ENCODE results near the gene MIEF1. TPM values are rescaled to one million over a fixed set of nuclear protein-coding genes. Genes with fewer than 3 reads are reported as not detected.

Gene MIEF1
- total and polyA plus RNA-seq, 11 donors, result 6.5 to 25.2 (median 18.7) TPM

DNA sequence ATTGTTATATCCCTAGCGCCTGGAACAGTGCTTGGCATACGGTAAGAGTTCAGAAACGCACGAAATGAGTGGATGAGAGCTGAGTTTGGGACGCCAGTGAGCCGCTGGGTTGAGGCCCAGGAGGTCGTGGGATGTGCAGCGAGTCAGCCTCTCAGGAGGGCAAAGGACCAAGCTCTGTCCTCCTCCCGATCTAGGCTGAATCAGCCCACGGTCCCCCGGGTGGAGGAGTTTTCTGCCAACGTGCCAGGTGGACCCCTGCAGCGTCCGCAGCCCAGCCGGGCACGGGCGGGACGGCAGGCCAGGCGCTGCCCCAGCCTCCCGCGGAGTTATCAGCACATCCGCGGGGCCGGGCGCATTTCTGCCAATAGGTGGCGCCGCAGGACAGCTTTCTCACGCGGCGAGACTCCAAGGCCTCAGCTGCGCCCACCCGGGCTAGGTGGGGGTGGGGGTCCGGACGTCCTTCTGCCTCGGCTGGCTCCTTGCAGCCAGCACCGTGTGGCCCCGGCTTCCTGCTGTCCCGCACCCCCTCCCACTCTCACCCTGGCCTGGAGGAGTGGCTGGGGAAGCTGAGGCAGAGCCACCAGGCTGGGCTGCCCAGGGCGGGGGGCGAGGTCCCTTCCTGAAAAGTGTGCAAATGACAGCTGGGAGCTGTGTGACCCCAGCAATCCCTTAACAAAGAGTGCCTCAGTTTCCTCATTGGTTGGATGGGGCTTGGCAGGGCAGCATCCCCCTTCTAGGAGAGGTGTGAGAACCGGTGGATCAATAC is 32.7 kb downstream of the MIEF1 start:
- Histone ChIP-seq H3K4me3 (peak overlapping the region in 4 of 12 donors; percentile 5 to 28 (median 20)), H3K27me3 (no peaks in the 10 kb centered on the region), H3K4me1 (peaks cover 2 to 33% (median 23%) of the 10 kb centered on the region in 12 donors), H3K9me3 (no peaks in the 10 kb centered on the region), H3K27ac (peak overlapping the region in 1 of 12 donors; percentile 53), H3K36me3 (peaks cover 0 to 16% (median 6%) of the 10 kb centered on the region in 9 donors)
- intact Hi-C loops (cut with DNase I), result loop anchor here (1.0 to 10.0 kb wide), 14 partner anchors 192 to 1103 kb away; partner anchors contain the start of genes ADSL (in 9 of the 10) and MRTFA (in 1 of the 10)
- no peak for TF ChIP-seq POLR2A (IDR thresholded peaks at IDR 0.05)
- TF ChIP-seq, protein P1, sequence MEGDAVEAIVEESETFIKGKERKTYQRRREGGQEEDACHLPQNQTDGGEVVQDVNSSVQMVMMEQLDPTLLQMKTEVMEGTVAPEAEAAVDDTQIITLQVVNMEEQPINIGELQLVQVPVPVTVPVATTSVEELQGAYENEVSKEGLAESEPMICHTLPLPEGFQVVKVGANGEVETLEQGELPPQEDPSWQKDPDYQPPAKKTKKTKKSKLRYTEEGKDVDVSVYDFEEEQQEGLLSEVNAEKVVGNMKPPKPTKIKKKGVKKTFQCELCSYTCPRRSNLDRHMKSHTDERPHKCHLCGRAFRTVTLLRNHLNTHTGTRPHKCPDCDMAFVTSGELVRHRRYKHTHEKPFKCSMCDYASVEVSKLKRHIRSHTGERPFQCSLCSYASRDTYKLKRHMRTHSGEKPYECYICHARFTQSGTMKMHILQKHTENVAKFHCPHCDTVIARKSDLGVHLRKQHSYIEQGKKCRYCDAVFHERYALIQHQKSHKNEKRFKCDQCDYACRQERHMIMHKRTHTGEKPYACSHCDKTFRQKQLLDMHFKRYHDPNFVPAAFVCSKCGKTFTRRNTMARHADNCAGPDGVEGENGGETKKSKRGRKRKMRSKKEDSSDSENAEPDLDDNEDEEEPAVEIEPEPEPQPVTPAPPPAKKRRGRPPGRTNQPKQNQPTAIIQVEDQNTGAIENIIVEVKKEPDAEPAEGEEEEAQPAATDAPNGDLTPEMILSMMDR (IDR thresholded peaks at IDR 0.05), result peak; percentile 88 to 96 (median 92)
- DNase-seq, result peak; percentile 76 to 90 (median 84)
- peak in 3 of 4 donors; percentile 29 to 33 (median 33) for ATAC-seq
- WGBS, 4 donors, result 7 to 19% (median 9%) methylated on average over 19 to 41 of the region's 41 CpGs

DNA sequence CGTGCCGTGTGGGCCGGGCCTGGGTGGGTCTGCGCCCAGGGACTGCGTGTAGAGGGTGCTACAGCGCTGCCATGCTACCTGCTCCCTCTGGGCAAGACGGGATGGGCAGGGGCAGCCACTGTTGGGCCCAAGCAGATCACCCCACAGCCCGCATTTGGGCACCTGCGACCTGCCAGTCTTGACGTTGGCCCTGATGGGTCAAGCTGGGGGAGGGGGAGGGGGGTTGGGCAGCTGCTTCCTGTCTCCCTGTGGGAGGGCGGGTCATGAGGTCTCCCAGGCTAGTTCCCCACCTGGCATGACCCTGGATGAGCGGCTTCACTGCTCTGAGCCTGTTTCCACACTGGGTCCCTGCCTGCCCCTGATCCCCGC is 33.3 kb downstream of the MIEF1 start:
- Histone ChIP-seq H3K27ac (no peak overlapping the region), H3K4me1 (peaks cover 2 to 29% (median 19%) of the 10 kb centered on the region in 12 donors), H3K27me3 (no peaks in the 10 kb centered on the region), H3K9me3 (no peaks in the 10 kb centered on the region), H3K4me3 (no peak overlapping the region), H3K36me3 (peaks cover 0 to 10% (median under 1%) of the 10 kb centered on the region in 9 donors)
- TF ChIP-seq, protein P1 (IDR thresholded peaks at IDR 0.05), result no peak
- no peak for TF ChIP-seq POLR2A (IDR thresholded peaks at IDR 0.05)
- intact Hi-C loops (cut with DNase I), result loop anchor here in 8 of 10 donors (1.0 to 10.0 kb wide), 9 partner anchors 269 to 809 kb away; partner anchors contain the start of gene ADSL (in 3 of the 8)
- WGBS, 4 donors, result 29 to 50% (median 42%) methylated on average over 6 to 13 of the region's 13 CpGs
- ATAC-seq, result no peak
- no peak for DNase-seq

DNA sequence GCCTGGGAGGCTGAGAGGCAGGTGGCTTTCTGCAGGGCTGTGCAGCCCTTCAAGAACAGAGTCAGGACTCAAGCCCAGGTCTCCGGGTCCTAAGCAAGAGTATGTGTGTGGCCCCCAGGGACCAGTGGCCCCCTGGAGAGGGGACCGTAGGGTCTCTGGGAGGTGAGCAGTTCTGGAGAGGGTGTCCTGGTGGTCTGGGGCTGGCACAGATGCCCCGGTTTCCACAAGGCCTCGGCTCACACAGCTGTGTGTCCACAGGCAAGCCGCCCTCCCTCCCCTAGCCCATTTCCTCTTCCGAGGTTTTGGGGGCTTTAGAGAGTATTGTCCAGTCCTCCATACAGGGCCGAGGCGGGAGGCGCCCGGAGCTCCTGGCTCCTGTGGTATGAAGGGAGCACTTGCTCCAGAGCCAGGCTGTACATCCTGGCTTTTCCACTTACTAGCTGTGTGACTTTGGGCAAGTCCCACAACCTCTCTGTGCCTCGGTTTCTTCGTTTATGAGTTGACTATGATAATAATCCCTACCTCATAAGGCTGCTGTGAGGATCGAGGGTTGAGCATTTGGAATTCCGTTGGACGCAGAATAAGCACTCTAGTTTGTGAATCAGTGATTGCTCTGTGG is 33.9 kb downstream of the MIEF1 start:
- 77 to 86% (median 83%) methylated on average over 10 to 15 of the region's 15 CpGs for WGBS, 4 donors
- Histone ChIP-seq H3K27me3 (no peaks in the 10 kb centered on the region), H3K9me3 (no peaks in the 10 kb centered on the region), H3K27ac (no peak overlapping the region), H3K4me1 (peaks cover 1 to 23% (median 16%) of the 10 kb centered on the region in 12 donors), H3K36me3 (peaks cover 0 to 6% (median 0%) of the 10 kb centered on the region in 9 donors), H3K4me3 (no peak overlapping the region)
- DNase-seq (no peak), ATAC-seq (no peak)
- TF ChIP-seq, protein P1 (IDR thresholded peaks at IDR 0.05), result no peak
- no peak for TF ChIP-seq POLR2A (IDR thresholded peaks at IDR 0.05)
- intact Hi-C loops (cut with DNase I), result loop anchor here in 9 of 10 donors (1.0 to 10.0 kb wide), 10 partner anchors 269 to 809 kb away; partner anchors contain the start of gene ADSL (in 3 of the 9)

DNA sequence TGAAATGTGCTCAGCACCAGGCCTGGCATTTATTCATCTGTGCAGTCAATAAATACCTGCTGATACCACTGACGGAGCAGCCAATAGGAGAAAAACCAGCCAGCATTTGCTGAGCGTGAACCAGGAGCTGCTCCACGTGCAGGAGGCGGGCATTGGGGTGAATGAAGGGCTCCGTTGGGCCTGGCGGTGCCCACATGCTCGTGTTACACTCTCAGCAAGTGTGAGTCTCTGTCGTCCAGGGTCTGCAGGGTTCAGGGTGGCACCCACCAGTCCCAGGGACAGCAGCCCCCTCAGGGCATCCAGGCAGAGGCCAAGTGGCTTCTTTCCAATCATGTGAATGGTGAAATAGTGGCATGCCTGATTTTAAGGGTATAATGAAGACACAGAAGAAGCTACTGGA is 34.6 kb downstream of the MIEF1 start:
- intact Hi-C loops (cut with DNase I), result loop anchor here in 7 of 10 donors (2.0 to 10.0 kb wide), 7 partner anchors 268 to 808 kb away; partner anchors contain the start of gene ADSL (in 3 of the 7)
- no peaks in the 10 kb centered on the region for H3K27me3 ChIP-seq

More for the DNA sequence above, 34.6 kb downstream of the MIEF1 start:
- no peak overlapping the region for H3K27ac ChIP-seq
- peaks cover 0 to 16% (median 9%) of the 10 kb centered on the region in 12 donors for H3K4me1 ChIP-seq
- ATAC-seq (no peak), DNase-seq (no peak)
- TF ChIP-seq, protein P1 (IDR thresholded peaks at IDR 0.05), result no peak
- no peak for TF ChIP-seq POLR2A (IDR thresholded peaks at IDR 0.05)
- H3K36me3 ChIP-seq, result no peaks in the 10 kb centered on the region
- no peak overlapping the region for H3K4me3 ChIP-seq
- no peaks in the 10 kb centered on the region for H3K9me3 ChIP-seq
- WGBS, 4 donors, result 66 to 77% (median 68%) methylated on average over 8 of the region's 8 CpGs
